HL-60 (cell line): ENCODE measurements around the gene HNRNPLL.

Experiments
- DNase-seq, 2 experiments: peaks; one replicate each; pipeline ENCODE4 v3.0.0-alpha.2; 2010 to 2020; ENCODE audit warnings: low read depth in 1 of 2, low spot score in 1 of 2
- H3K27ac ChIP-seq: fragments of 250-450 bp; sonication (Bioruptor Pico); replicated peaks from 2 replicates; pipeline ENCODE4 v1.5.1; 2020; ENCODE audit warnings: mild to moderate bottlenecking, moderate library complexity
- H3K27me3 ChIP-seq: fragments of 250-450 bp; sonication (Bioruptor Pico); 2 replicates; pipeline ENCODE4 v1.5.1; 2021; ENCODE audit warnings: mild to moderate bottlenecking, moderate library complexity; ENCODE audit not compliant: insufficient read depth, poor library complexity, severe bottlenecking
- H3K4me3 ChIP-seq: replicated peaks from 2 replicates; pipeline ENCODE4 v1.5.1; 2011; ENCODE audit warnings: mild to moderate bottlenecking, control low read depth, low read length; ENCODE audit not compliant: insufficient read depth
- GABPA ChIP-seq: IDR thresholded peaks from 2 replicates; pipeline ENCODE4 v1.6.1; 2012; ENCODE audit warnings: low read depth
- POLR2AphosphoS5 ChIP-seq: IDR thresholded peaks from 2 replicates; pipeline ENCODE4 v1.6.1; 2012; ENCODE audit warnings: low read depth
- SPI1 ChIP-seq: IDR thresholded peaks from 2 replicates; pipeline ENCODE4 v1.6.1; 2012; ENCODE audit warnings: low read depth, mild to moderate bottlenecking, borderline replicate concordance
- TF ChIP-seq, protein P1 (sequence below): IDR thresholded peaks from 2 replicates; pipeline ENCODE4 v1.6.1; 2012; ENCODE audit warnings: low read depth; ENCODE audit not compliant: insufficient replicate concordance
- TF ChIP-seq, protein P2 (sequence below): IDR thresholded peaks from one replicate; pipeline ENCODE4 v1.5.1; 2011; ENCODE audit warnings: low read length, control low read depth, inconsistent platforms; ENCODE audit not compliant: insufficient read depth

Gene HNRNPLL

DNA sequence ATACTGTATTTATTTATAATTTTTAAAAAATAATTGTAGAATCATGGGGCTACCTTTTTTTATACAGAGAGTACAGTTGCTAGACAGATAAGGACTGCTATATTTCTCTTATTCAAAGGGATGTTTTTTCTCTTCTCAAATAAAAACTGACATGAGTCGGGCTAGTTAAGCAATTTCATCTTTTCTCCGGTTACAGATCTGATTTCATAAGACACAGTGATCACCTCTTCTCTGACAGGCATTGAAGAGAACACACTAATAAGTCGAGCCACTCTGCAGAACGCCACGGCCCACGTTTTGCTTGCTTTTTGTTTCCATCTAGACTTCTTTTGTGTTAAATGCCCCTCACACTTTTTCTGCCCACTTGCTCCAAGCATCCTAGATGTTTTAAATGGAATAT, 85.4 kb downstream of the HNRNPLL start:
- TF ChIP-seq, protein P1, sequence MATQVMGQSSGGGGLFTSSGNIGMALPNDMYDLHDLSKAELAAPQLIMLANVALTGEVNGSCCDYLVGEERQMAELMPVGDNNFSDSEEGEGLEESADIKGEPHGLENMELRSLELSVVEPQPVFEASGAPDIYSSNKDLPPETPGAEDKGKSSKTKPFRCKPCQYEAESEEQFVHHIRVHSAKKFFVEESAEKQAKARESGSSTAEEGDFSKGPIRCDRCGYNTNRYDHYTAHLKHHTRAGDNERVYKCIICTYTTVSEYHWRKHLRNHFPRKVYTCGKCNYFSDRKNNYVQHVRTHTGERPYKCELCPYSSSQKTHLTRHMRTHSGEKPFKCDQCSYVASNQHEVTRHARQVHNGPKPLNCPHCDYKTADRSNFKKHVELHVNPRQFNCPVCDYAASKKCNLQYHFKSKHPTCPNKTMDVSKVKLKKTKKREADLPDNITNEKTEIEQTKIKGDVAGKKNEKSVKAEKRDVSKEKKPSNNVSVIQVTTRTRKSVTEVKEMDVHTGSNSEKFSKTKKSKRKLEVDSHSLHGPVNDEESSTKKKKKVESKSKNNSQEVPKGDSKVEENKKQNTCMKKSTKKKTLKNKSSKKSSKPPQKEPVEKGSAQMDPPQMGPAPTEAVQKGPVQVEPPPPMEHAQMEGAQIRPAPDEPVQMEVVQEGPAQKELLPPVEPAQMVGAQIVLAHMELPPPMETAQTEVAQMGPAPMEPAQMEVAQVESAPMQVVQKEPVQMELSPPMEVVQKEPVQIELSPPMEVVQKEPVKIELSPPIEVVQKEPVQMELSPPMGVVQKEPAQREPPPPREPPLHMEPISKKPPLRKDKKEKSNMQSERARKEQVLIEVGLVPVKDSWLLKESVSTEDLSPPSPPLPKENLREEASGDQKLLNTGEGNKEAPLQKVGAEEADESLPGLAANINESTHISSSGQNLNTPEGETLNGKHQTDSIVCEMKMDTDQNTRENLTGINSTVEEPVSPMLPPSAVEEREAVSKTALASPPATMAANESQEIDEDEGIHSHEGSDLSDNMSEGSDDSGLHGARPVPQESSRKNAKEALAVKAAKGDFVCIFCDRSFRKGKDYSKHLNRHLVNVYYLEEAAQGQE = no peak
- TF ChIP-seq POLR2AphosphoS5 (no peak), GABPA (no peak), SPI1 (no peak)
- TF ChIP-seq, protein P2, sequence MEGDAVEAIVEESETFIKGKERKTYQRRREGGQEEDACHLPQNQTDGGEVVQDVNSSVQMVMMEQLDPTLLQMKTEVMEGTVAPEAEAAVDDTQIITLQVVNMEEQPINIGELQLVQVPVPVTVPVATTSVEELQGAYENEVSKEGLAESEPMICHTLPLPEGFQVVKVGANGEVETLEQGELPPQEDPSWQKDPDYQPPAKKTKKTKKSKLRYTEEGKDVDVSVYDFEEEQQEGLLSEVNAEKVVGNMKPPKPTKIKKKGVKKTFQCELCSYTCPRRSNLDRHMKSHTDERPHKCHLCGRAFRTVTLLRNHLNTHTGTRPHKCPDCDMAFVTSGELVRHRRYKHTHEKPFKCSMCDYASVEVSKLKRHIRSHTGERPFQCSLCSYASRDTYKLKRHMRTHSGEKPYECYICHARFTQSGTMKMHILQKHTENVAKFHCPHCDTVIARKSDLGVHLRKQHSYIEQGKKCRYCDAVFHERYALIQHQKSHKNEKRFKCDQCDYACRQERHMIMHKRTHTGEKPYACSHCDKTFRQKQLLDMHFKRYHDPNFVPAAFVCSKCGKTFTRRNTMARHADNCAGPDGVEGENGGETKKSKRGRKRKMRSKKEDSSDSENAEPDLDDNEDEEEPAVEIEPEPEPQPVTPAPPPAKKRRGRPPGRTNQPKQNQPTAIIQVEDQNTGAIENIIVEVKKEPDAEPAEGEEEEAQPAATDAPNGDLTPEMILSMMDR = no peak
- no peak overlapping the region for H3K4me3 ChIP-seq
- no peak for DNase-seq
- no peak overlapping the region for H3K27ac ChIP-seq
- no peaks in the 10 kb centered on the region for H3K27me3 ChIP-seq

GRCh38 chr2:38516526-38516925, 86.2 kb downstream of the HNRNPLL start:
- Histone ChIP-seq H3K27ac (no peak overlapping the region), H3K4me3 (no peak overlapping the region), H3K27me3 (no peaks in the 10 kb centered on the region)
- TF ChIP-seq POLR2AphosphoS5 (no peak), GABPA (no peak), SPI1 (no peak)
- TF ChIP-seq, protein P1 = no peak
- TF ChIP-seq, protein P2 = no peak
- DNase-seq = no peak

DNA sequence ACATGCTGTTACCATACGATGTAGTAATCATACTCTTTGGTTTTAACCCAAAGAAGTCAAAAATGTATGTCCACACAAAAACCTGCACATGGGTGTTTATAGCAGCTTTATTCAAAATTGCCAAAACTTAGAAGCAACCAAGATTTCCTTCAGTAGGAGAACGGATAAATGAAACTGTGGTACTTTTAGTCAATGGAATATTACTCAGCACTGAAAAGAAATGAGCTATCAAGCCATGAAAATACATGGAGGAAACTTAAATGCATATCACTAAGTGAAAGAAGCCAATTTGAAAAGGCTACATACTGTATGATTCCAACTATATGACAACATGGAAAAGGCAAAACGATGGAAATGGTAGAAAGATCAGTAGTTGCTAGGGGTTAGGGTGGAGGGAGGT, 86.6 kb downstream of the HNRNPLL start:
- no peak for DNase-seq
- Histone ChIP-seq H3K27ac (no peak overlapping the region), H3K27me3 (no peaks in the 10 kb centered on the region), H3K4me3 (no peak overlapping the region)
- TF ChIP-seq, protein P2 = no peak
- TF ChIP-seq, protein P1 = no peak
- TF ChIP-seq GABPA (no peak), SPI1 (no peak), POLR2AphosphoS5 (no peak)
